Right lobe of liver (tissue), 4 donors: Measurements from ENCODE around the gene SRPRA.

Source experiments
- CTCF ChIP-seq, 4 donors: fragments of 200-600 bp in 3 of 4; fragments of 450-650 bp in 1 of 4; IDR thresholded peaks; one replicate each; pipeline versions ENCODE4 v1.5.1 to v1.8.0; 2016 to 2022; ENCODE audit warnings: antibody characterized with exemption in 4 of 4, mild to moderate bottlenecking in 2 of 4
- POLR2A ChIP-seq: fragments of 450-650 bp; IDR thresholded peaks from one replicate; pipeline ENCODE4 v1.6.1; 2017; ENCODE audit warnings: antibody characterized with exemption, mild to moderate bottlenecking
- donor health status: DM: no; HTN: no; CAD: no.
- donor health status: DM: no; HTN: no; CAD: no.
- donor health status: DM: no; HTN: yes; CAD: no.

DNA sequence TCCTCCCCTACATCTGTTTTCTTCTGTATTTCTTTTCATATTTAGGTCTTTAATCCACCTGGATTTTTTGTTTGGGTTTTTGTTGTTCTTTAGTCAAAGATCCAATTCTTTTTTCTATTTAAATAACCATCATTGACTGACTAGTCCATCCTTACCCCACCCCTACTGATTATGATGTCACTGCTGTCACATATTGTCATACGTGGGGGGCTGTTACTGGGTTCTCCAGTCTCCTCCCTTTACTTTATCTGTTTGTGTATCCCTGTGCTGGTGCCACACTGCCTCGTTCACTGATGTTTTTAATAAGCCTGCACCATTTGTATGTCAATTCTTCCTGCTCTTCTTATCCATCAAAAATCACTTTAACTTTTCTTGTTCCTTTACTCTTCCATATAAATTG, 28.3 kb upstream of the SRPRA start:
- no peak for TF ChIP-seq CTCF (IDR thresholded peaks at IDR 0.05)
- no peak for TF ChIP-seq POLR2A
